HG03575 (cell line): ENCODE measurements around the gene NCKAP5.
"Not testable (repeated sequence)": the region's sequence is repeated elsewhere in the genome, so short reads cannot be mapped to it uniquely, and the experiment has no call there.

Experiments
- ATAC-seq: cut with Tn5 transposase; IDR thresholded peaks from one replicate; pipeline ENCODE4 v1.9.1; 2021; ENCODE audit not compliant: unreplicated experiment, insufficient number of reproducible peaks, low FRiP score; ENCODE audit errors: extremely low read depth

NCKAP5 gene

GRCh38 chr2:133526530-133527300 is 41.5 kb downstream of the NCKAP5 start:
- ATAC-seq: no peak

GRCh38 chr2:133525613-133526529 is 42.4 kb downstream of the NCKAP5 start:
- no peak for ATAC-seq

DNA sequence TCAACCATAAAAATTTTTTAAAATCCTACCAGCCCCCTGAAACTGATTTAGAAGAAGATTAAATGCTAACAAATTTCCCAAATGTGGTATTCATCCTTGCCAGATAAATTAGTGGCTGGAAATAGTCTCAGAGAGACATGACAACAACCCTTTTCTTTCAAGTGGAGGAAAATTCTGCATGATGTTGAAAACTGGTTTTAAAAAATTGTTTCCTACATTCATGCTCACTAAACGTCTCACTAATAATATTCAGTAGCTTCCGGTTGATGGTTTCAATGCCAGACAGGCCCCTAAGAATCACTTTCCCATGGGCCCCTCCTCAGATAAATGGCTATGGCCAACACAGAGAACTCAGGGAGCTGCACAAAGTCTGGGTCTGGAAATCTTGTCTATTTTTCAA is 43.2 kb downstream of the NCKAP5 start:
- no peak for ATAC-seq

- ATAC-seq: no peak
Measured at GRCh38 chr2:133523406-133523805, 44.9 kb downstream of the NCKAP5 start.

DNA sequence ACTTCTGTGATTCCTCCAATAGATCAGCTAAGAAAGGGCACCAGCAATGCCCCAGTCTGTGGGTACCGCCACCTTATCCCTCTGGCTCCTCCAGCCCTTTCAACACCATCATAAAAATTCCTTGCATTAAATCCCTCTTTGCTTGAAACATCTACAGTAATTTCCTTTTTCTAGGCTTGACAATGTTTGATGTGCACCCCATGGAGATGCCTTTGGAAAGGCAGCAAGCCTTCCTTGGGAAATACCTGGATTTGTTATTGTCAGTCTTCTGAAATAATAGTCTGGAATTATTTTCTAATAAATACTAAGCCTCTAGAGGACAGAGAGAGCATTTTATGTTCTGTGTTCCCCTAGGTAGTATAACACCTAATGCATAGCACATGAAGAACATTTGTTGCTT is 46.1 kb downstream of the NCKAP5 start:
- no peak for ATAC-seq

DNA sequence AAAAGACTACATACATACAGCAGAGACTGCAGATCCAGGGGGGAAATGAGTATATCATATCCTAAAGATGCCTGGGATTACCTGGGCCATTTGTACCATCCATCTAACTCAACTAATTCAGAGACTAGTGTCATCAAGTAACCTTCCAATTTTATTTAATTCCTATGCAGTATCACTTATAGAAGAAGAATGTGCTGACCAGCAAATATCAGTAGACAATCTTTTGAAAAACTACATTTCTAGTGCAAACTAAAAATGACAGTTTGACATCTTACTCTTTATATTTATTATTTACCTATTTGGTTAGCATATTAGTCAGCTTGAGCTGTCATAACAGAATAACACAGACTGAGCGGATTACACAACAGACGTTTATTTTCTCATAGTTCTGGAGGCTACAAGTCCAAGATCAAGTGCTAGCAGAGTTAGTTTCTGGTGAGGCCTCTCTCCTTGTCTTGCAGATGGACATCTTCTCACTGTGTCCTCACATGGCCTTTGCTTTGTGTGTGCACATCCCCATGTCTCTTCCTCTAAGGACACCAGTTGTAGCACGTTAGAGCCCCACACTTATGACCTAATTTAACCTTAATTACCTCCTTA is 47.0 kb downstream of the NCKAP5 start:
- ATAC-seq: no peak

GRCh38 chr2:133519677-133520076 is 48.6 kb downstream of the NCKAP5 start:
- ATAC-seq: not testable (repeated sequence)

GRCh38 chr2:133518700-133519344 is 49.4 kb downstream of the NCKAP5 start:
- ATAC-seq: no peak

DNA sequence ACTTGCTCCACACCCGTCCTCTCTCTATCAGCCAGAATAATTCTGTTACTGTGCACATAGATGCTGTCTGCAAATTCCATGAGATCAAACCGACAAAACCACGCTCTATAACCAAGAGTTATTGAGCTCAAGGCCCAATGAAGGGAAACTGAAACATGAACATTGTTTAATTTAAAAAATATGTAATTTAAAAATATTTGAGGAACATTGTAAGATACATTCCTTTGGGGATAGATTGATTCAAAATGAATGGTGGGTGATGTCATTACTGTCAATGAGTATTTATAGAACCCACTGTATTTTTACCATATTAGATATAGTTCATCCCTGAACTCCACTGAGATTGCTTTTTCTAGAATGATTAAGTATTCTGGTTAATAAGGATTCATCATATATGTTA is 50.4 kb downstream of the NCKAP5 start:
- no peak for ATAC-seq

DNA sequence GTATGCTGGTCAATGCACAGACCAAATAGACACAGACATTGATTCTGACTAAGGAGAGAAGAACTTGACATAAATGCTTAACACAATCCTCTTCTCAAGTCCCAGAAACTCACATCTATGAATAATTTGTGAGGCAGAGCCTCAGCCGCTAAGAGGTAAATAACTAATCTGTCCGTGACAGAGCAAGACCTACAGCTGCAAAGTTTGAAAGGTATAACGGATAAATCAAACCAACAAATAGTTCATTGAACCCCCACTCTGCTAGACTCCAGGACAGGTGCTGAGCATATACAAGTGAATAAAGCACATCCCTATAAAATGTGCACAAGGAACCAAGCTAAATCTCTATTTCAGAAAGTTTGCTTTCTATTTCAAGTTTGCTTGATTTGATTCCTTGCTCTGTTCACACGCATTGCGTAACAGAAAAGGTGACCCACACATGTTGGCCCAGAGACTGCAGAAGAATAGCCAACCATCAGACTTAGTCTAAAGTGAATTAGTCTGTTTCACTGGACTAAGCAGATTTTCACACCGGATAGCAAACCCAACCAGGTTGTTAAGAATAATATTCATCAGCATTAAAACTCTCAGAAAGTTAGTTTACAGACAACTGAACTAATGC is 51.7 kb downstream of the NCKAP5 start:
- ATAC-seq: no peak

GRCh38 chr2:133515271-133515670 is 53.0 kb downstream of the NCKAP5 start:
- no peak for ATAC-seq

DNA sequence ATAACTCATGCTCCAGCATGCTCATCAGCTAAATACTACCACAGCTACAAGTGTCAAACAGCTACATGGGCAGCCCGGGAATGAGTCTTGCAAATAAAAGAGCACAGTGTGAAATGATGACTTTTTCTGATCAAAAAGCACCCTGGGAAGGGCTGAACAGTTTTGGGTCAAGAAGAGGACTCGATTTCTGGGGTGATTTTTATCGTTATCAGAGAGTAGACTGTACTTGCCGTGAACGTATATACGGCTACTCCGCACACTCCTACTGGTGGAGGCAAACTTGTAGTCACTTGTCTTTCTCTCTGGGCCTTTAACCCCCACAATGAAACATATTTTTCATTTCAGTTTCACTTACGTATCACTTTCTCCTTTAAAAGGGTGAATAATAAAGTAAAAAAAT is 54.4 kb downstream of the NCKAP5 start:
- ATAC-seq: no peak

- no peak for ATAC-seq
Measured at GRCh38 chr2:133512121-133512520, 56.1 kb downstream of the NCKAP5 start.

- ATAC-seq: no peak
Measured at GRCh38 chr2:133511679-133512078, 56.6 kb downstream of the NCKAP5 start.

DNA sequence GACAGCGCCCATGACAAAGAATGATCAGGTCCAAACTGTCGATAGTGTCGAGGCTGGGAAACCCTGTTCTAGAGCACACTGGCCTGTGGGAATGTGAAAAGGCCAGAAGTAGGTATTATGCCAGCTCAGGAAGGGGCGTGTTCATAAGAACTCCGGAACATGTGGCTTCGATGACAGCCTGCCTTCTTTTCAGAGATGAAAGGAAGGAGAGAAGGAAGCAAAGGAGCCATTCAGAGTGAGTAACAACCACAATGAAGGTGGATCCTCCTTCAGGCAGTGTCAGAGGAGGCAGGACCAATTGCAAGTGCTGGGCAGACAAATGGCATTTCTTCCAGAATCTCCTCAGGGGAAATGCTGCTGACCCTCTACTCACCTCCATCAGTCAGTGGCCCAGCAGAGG is 58.5 kb downstream of the NCKAP5 start:
- ATAC-seq: no peak

- no peak for ATAC-seq
Measured at GRCh38 chr2:133508546-133509165, 59.6 kb downstream of the NCKAP5 start.

- ATAC-seq: no peak
Measured at GRCh38 chr2:133506996-133507395, 61.3 kb downstream of the NCKAP5 start.
